Measurements from ENCODE around the gene ZNF639. TPM values are rescaled to one million over a fixed set of nuclear protein-coding genes. Genes with fewer than 3 reads are reported as not detected.

ZNF639 gene
- total RNA-seq, 1 experiment from 2014 or later = 44.1 TPM

DNA sequence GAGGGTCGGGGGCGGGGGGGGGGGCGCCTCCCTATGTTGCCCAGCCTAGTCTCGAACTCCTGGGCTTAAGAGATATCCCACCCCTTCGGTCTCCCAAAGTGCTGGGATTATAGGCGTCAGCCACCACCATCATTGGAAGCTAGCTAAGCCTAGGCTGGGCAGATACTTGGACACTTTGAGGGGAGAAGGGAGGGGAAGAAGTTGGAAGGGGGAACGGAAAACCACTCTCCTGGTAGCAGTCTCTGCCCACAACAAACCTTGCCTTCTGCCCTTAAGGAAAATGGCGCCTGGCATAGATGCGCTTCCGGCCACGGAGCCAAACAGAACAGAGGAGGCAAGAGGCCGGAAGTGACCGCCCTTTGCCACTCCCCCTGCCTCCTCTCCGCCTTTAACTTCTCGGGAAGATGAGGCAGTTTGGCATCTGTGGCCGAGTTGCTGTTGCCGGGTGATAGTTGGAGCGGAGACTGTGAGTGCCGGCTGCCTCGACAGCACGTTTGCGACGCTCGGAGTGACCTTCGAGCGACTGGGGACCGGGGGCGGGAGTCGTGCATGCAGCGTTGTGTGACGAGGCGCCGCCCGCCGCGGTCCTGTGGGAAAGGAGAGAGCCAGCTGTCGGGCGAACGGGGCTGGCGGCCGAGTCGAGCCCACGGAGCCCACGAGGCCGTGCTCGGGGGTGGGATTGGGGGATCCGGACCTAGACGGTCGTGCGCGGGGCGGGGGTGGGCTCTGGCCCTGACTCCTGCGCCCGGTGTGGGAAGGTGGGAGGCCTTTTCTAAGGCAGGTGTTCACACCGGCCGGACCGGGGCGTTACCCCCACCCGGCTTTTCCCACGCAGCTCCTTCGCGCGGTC is 24.7 kb downstream of the ZNF639 start, which contains the start of gene MFN1:
Gene MFN1, plus strand, starts transcription at position 365 of the 850 bp plus-strand sequence. CDS start 1,143 bp downstream, outside the sequence.
- H4K5ac ChIP-seq (ENCODE audit: insufficient read length, low read depth, low read length) = peak within 1 kb of the TSS; percentile 94
- no peak within 1 kb of the TSS for H2BK12ac ChIP-seq (ENCODE audit: insufficient read length, low read depth, low read length)
- no peak within 1 kb of the TSS for H2BK120ac ChIP-seq (ENCODE audit: low read depth, low read length, poor library complexity, severe bottlenecking)
- peak within 1 kb of the TSS; percentile 84 for H3K27ac ChIP-seq (ENCODE audit: insufficient read length, low read depth, low read length)
- no peak within 1 kb of the TSS for H3K23ac ChIP-seq (ENCODE audit: insufficient read length, low read depth, low read length)
- Mint-ChIP-seq H3K4me1 (peaks cover 9 to 10% of the 10 kb centered on the region in 2 experiments), H3K4me3 (peak within 1 kb of the TSS; percentile 97 to 98), H3K36me3 (ENCODE audit: insufficient read depth in 1 of 3, low read depth in 3 of 3) (peaks cover 4 to 22% (median 20%) of the 10 kb centered on the region in 3 experiments; a peak in 6 of 7 replicates), H3K27me3 (ENCODE audit: low read depth) (no peaks in the 10 kb centered on the region), H3K27ac (peak within 1 kb of the TSS; percentile 96 to 99 (median 98)), H3K9me3 (no peaks in the 10 kb centered on the region; a peak in 1 of 5 replicates)
- no peaks in the 10 kb centered on the region for H3K4me1 ChIP-seq (ENCODE audit: insufficient read depth, low read length)
- peak within 1 kb of the TSS; percentile 88 for H3K18ac ChIP-seq (ENCODE audit: insufficient read length, low read depth, low read length)
- no peak within 1 kb of the TSS for H2BK5ac ChIP-seq (ENCODE audit: insufficient read length, low read length)
- peak within 1 kb of the TSS; percentile 76 for H3K9ac ChIP-seq (ENCODE audit: extremely low read depth, insufficient read length, low read length)
- H4K20me1 ChIP-seq (ENCODE audit: control insufficient read depth, insufficient read depth, insufficient read length) = no peaks in the 10 kb centered on the region
- H2AFZ ChIP-seq (ENCODE audit: low read length) = peak within 1 kb of the TSS; percentile 99
- peak within 1 kb of the TSS; percentile 85 for H3K14ac ChIP-seq (ENCODE audit: insufficient read depth, low read length)
- no peaks in the 10 kb centered on the region for H3K79me1 ChIP-seq (ENCODE audit: insufficient read depth, low read depth, low read length, poor library complexity, severe bottlenecking)
- DNase-seq = peak; percentile 95
- H3K27me3 ChIP-seq (ENCODE audit: insufficient read depth, low read length) = no peaks in the 10 kb centered on the region
- H2BK15ac ChIP-seq (ENCODE audit: low read depth, low read length) = no peak within 1 kb of the TSS
- peak within 1 kb of the TSS; percentile 89 for H4K8ac ChIP-seq (replicated peaks; ENCODE audit: insufficient read length, low read depth, low read length)
- peak within 1 kb of the TSS; percentile 80 for H3T11ph ChIP-seq (ENCODE audit: low read length)
- no peak within 1 kb of the TSS for H2BK20ac ChIP-seq (ENCODE audit: low read depth, low read length, poor library complexity, severe bottlenecking)
- peak within 1 kb of the TSS; percentile 96 for H3K4me2 ChIP-seq (ENCODE audit: insufficient read depth, insufficient read length, low read length)
- no peak within 1 kb of the TSS for H3K56ac ChIP-seq (ENCODE audit: insufficient read length, low read depth, low read length)
- peaks cover 4% of the 10 kb centered on the region for H3K23me2 ChIP-seq (ENCODE audit: insufficient read length, low read depth, low read length, poor library complexity, severe bottlenecking)
- H2AK5ac ChIP-seq (ENCODE audit: insufficient read length, low read length) = no peak within 1 kb of the TSS
- peaks cover 1% of the 10 kb centered on the region; the same call in 1 of the 2 replicates for H3K79me2 ChIP-seq (ENCODE audit: insufficient read depth, low read length)
- WGBS (ENCODE audit: extremely low coverage, insufficient read length, low lambda C conversion rate) = no CpG with 5 or more reads among the region's 63 CpGs
- TF ChIP-seq CTCF (conservative IDR thresholded peaks at IDR 0.05) = no peak
- H3K9me3 ChIP-seq (ENCODE audit: control insufficient read depth, low read depth, low read length) = no peaks in the 10 kb centered on the region
- no peak within 1 kb of the TSS; the same call in 1 of the 2 replicates for H3K4ac ChIP-seq (ENCODE audit: low read depth, low read length)
- H4K91ac ChIP-seq (ENCODE audit: insufficient read length, low read depth, low read length) = no peak within 1 kb of the TSS
